Measurements from ENCODE around the gene EEF1A2. TPM values are rescaled to one million over a fixed set of nuclear protein-coding genes. Genes with fewer than 3 reads are reported as not detected.

Gene EEF1A2
- total and polyA plus RNA-seq, 12 donors: 59.5 to 407 (median 139) TPM

GRCh38 chr20:63546956-63547724, 48.3 kb upstream of the EEF1A2 start:
- intact Hi-C loops (cut with DNase I): no loop called here
- Histone ChIP-seq H3K36me3 (replicated peaks in 1 of 2) (no peaks in the 10 kb centered on the region), H3K9me3 (replicated peaks in 1 of 3) (no peaks in the 10 kb centered on the region), H3K4me3 (no peak overlapping the region), H3K27ac (no peak overlapping the region), H3K4me1 (replicated peaks in 1 of 2) (no peaks in the 10 kb centered on the region), H3K27me3 (peaks cover 10% of the 10 kb centered on the region)
- TF ChIP-seq, protein P1, sequence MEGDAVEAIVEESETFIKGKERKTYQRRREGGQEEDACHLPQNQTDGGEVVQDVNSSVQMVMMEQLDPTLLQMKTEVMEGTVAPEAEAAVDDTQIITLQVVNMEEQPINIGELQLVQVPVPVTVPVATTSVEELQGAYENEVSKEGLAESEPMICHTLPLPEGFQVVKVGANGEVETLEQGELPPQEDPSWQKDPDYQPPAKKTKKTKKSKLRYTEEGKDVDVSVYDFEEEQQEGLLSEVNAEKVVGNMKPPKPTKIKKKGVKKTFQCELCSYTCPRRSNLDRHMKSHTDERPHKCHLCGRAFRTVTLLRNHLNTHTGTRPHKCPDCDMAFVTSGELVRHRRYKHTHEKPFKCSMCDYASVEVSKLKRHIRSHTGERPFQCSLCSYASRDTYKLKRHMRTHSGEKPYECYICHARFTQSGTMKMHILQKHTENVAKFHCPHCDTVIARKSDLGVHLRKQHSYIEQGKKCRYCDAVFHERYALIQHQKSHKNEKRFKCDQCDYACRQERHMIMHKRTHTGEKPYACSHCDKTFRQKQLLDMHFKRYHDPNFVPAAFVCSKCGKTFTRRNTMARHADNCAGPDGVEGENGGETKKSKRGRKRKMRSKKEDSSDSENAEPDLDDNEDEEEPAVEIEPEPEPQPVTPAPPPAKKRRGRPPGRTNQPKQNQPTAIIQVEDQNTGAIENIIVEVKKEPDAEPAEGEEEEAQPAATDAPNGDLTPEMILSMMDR (IDR thresholded peaks at IDR 0.05): no peak
- no peak for TF ChIP-seq POLR2A (IDR thresholded peaks at IDR 0.05)
- DNase-seq: no peak
- 54 to 76% (median 65%) methylated on average over 16 to 58 of the region's 58 CpGs for WGBS, 4 donors

GRCh38 chr20:63546256-63546955, 47.5 kb upstream of the EEF1A2 start:
- TF ChIP-seq, protein P1 (IDR thresholded peaks at IDR 0.05): no peak
- no peak for TF ChIP-seq POLR2A (IDR thresholded peaks at IDR 0.05)
- Histone ChIP-seq H3K9me3 (replicated peaks in 1 of 3) (no peaks in the 10 kb centered on the region), H3K27ac (no peak overlapping the region), H3K4me3 (no peak overlapping the region), H3K36me3 (replicated peaks in 1 of 2) (no peaks in the 10 kb centered on the region), H3K27me3 (peaks cover 10% of the 10 kb centered on the region), H3K4me1 (replicated peaks in 1 of 2) (no peaks in the 10 kb centered on the region)
- WGBS, 4 donors: 78 to 84% (median 82%) methylated on average over 5 to 20 of the region's 20 CpGs
- DNase-seq: no peak
- intact Hi-C loops (cut with DNase I): no loop called here

GRCh38 chr20:63545814-63546213, 46.9 kb upstream of the EEF1A2 start:
- DNase-seq: no peak
- TF ChIP-seq, protein P1 (IDR thresholded peaks at IDR 0.05): no peak
- no peak for TF ChIP-seq POLR2A (IDR thresholded peaks at IDR 0.05)
- no peak overlapping the region for H3K4me3 ChIP-seq
- 43 to 69% (median 63%) methylated on average over 3 to 6 of the region's 6 CpGs for WGBS, 4 donors
- no peaks in the 10 kb centered on the region for H3K9me3 ChIP-seq (replicated peaks in 1 of 3)
- no peaks in the 10 kb centered on the region for H3K4me1 ChIP-seq (replicated peaks in 1 of 2)
- H3K27me3 ChIP-seq: peaks cover 10% of the 10 kb centered on the region
- H3K27ac ChIP-seq: no peak overlapping the region
- no peaks in the 10 kb centered on the region for H3K36me3 ChIP-seq (replicated peaks in 1 of 2)
- intact Hi-C loops (cut with DNase I): no loop called here

- no peaks in the 10 kb centered on the region for H3K9me3 ChIP-seq (replicated peaks in 1 of 3)
- H3K27ac ChIP-seq: no peak overlapping the region
- TF ChIP-seq, protein P1 (IDR thresholded peaks at IDR 0.05): no peak
- no peak for TF ChIP-seq POLR2A (IDR thresholded peaks at IDR 0.05)
- H3K4me1 ChIP-seq (replicated peaks in 1 of 2): no peaks in the 10 kb centered on the region
- no peak overlapping the region for H3K4me3 ChIP-seq
- H3K27me3 ChIP-seq: peaks cover 10% of the 10 kb centered on the region
- no peaks in the 10 kb centered on the region for H3K36me3 ChIP-seq (replicated peaks in 1 of 2)
- intact Hi-C loops (cut with DNase I): no loop called here
- no peak for DNase-seq
- 63 to 75% (median 71%) methylated on average over 5 to 19 of the region's 19 CpGs for WGBS, 4 donors
These were observed 46.2 kb upstream of the EEF1A2 start for GRCh38 chr20:63544958-63545516.
